Measurements from ENCODE around the gene CHST8.

CHST8 gene

GRCh38 chr19:33755099-33756035 is 133.6 kb downstream of the CHST8 start:
- no peak for TF ChIP-seq CTCF (IDR thresholded peaks at IDR 0.05; ENCODE audit: insufficient read depth, low read length, poor library complexity, severe bottlenecking)
- Histone ChIP-seq H3K4me3 (replicated peaks; ENCODE audit: low read depth, low read length) (no peak overlapping the region), H3K27me3 (replicated peaks; ENCODE audit: control insufficient read depth, insufficient read depth, low read length) (no peaks in the 10 kb centered on the region; the same call in 1 of the 2 replicates), H3K36me3 (ENCODE audit: control insufficient read depth, insufficient read depth, low read length) (no peaks in the 10 kb centered on the region)
- DNase-seq (ENCODE audit: extremely low read depth, insufficient read length) = no peak

GRCh38 chr19:33756177-33756576 is 134.4 kb downstream of the CHST8 start:
- no peaks in the 10 kb centered on the region; the same call in 1 of the 2 replicates for H3K27me3 ChIP-seq (replicated peaks; ENCODE audit: control insufficient read depth, insufficient read depth, low read length)
- no peaks in the 10 kb centered on the region for H3K36me3 ChIP-seq (ENCODE audit: control insufficient read depth, insufficient read depth, low read length)
- no peak for DNase-seq (ENCODE audit: extremely low read depth, insufficient read length)
- no peak for TF ChIP-seq CTCF (IDR thresholded peaks at IDR 0.05; ENCODE audit: insufficient read depth, low read length, poor library complexity, severe bottlenecking)
- no peak overlapping the region for H3K4me3 ChIP-seq (replicated peaks; ENCODE audit: low read depth, low read length)

GRCh38 chr19:33758541-33759013 is 136.8 kb downstream of the CHST8 start:
- DNase-seq (ENCODE audit: extremely low read depth, insufficient read length) = no peak
- Histone ChIP-seq H3K4me3 (replicated peaks; ENCODE audit: low read depth, low read length) (no peak overlapping the region), H3K36me3 (ENCODE audit: control insufficient read depth, insufficient read depth, low read length) (no peaks in the 10 kb centered on the region), H3K27me3 (replicated peaks; ENCODE audit: control insufficient read depth, insufficient read depth, low read length) (no peaks in the 10 kb centered on the region)
- TF ChIP-seq CTCF (IDR thresholded peaks at IDR 0.05; ENCODE audit: insufficient read depth, low read length, poor library complexity, severe bottlenecking) = no peak

- no peak overlapping the region for H3K4me3 ChIP-seq (replicated peaks; ENCODE audit: low read depth, low read length)
- H3K27me3 ChIP-seq (replicated peaks; ENCODE audit: control insufficient read depth, insufficient read depth, low read length) = no peaks in the 10 kb centered on the region
- DNase-seq (ENCODE audit: extremely low read depth, insufficient read length) = no peak
- H3K36me3 ChIP-seq (ENCODE audit: control insufficient read depth, insufficient read depth, low read length) = no peaks in the 10 kb centered on the region
- no peak for TF ChIP-seq CTCF (IDR thresholded peaks at IDR 0.05; ENCODE audit: insufficient read depth, low read length, poor library complexity, severe bottlenecking)
Observed at GRCh38 chr19:33759356-33759755, 137.6 kb downstream of the CHST8 start.

GRCh38 chr19:33763633-33764371 is 142.0 kb downstream of the CHST8 start:
- no peak for TF ChIP-seq CTCF (IDR thresholded peaks at IDR 0.05; ENCODE audit: insufficient read depth, low read length, poor library complexity, severe bottlenecking)
- Histone ChIP-seq H3K27me3 (replicated peaks; ENCODE audit: control insufficient read depth, insufficient read depth, low read length) (no peaks in the 10 kb centered on the region), H3K36me3 (ENCODE audit: control insufficient read depth, insufficient read depth, low read length) (no peaks in the 10 kb centered on the region), H3K4me3 (replicated peaks; ENCODE audit: low read depth, low read length) (no peak overlapping the region)
- no peak for DNase-seq (ENCODE audit: extremely low read depth, insufficient read length)

All from GM06990 (cell line).